Amniotic epithelial cell (primary cell): ENCODE data around the gene TBX1.
"Not testable (repeated sequence)": the region's sequence is repeated elsewhere in the genome, so short reads cannot be mapped to it uniquely, and the experiment has no call there.

Source experiments
- DNase-seq: peaks from one replicate; pipeline ENCODE4 v3.0.0-alpha.2; 2010; ENCODE audit warnings: low read depth

TBX1 gene

DNA sequence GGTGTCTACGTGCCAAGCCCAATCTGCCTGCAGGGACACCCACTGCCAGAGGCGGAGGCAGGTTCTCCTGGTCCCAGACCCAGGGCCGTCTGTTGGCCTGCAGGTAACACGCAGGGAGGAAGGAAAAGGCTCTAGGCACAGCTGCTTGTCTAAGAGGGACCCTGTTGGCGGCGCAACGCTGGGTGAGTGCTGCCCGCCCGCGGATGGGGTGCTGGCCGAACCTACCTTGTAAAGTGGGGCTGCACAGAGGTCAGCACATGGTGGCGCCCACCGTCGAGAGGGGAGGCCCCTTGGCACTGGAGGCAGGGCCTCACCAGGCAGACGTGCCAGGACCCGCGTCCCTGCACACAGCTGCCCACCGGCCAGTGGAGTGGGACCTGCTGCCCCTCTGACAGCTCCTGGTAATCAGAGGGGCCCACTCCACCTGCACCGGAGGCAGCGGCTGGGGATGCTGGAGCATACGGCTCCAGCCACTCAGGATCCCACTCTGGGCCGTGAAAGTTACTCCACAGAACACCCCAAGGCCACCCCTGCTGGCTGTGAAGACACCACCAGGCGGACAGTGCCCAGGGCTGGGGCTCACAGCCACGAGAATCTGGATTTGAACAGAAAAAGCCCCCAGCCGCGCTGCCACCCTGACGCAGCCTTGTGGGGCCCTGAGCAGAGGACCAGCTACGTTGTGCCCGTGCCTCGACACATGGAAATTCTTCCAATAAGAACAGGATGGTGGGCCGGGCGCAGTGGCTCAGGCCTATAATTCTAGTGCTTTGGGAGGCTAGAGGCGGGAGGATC lies 24.0 kb downstream of the TBX1 start:
- no peak for DNase-seq

DNA sequence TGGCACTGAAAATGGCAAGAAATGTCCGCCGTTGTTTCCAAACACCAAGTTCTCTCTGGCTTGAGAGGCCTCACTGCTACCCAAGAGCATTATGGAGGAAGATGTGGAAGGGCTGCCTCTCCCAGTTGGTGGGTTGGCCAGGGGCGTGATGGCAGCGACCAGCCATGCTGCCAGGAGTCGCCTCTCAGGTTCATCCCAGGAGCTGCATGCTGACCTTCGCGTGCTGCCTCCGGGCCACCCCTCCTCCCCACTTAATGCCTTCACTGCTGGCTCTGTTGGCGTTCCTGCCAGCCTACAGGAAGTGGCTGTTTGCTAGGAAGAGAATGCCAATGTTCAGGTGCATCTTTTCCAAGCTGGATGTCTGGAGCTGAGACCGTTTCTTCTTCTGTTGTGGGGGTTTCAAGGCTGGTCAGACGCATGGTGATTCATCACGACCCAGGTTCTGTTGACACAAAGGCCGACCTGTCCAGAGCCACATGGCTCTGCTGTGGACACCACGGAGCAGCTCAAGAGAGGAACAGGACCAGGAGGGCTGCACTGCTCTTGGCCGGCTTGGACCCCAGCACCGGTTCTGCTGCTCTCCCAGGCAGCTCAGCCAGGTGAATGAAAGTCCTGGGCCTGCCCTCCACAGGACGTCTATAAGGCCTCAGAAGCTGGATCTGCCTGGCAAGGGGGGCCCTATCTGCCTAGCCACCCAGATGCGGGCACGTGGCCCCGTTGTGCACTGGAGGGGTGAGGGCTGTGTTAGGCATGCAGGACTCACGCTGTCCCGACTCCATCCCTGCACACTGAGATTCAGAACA lies 25.1 kb downstream of the TBX1 start:
- no peak for DNase-seq

DNA sequence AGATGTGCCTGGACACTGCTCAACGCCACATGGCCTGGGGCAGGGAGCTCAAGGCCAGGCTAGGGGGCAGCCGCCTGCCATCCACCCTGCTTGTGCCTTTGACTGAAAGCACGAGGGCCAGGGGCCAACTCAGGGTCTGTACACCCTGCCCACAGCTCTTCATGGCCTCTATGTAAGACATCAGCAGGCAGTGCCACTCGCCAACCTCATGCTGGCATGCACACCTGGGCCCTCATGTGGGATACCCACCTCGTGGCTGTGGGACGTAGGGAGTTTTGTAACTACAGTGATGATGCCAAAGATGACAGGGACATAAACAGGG lies 25.6 kb downstream of the TBX1 start:
- no peak for DNase-seq

DNA sequence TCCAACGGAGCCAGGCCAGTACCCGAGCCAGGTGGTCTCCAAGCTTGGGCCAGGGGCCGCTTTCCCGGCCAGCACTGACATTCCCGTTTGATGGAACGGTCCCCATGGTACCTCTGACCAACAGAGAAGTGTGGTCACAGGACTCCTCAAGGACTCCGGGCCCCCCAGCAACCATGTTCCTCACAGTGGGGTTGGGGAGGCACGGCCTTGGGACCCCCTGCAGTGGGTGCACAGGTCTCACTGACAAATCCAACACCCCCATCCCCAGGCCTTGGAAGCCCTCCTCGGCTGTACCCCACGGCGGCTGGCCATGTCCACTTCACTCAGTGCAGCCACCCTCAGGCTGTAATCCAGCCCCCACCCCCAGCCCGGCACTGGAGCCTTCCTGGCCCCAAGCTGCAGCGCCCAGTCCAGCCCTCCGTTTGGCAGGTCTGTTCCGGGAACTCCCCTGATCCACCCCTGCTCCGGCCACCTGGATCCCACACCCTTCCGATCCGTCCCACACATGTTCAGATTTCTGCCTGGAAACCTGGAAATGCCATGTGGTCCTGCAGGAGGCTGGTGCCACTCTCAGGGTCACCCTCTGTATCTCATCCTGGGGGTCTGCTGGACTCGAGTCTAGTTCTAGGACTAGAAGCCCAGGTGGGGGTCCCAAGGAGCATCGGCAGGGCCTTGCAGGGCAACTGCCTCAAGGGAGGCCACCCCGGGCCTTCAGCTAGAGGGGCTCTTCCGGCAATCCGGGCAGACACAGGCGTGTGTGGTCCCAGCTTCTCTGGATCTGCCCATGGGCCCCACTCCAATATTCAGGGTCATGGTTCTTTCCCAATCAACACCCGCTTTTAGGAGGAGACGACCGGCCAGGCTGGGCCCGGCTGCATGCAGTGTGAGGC lies 26.6 kb downstream of the TBX1 start:
- no peak for DNase-seq

DNA sequence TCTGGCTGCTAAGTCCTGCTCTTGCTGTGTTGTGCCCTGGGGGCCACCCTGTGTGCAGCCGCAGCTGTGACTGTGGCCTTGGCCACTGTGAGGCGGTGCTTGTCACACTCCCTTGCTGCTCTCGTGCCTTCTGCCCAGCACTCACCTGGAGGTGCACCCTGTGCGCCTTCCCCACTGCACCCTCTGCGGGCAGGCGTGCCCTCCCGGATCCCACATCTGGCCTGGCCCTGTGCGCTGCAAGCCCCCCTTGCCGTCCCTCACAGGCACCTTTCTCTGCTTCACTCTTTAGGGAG lies 27.2 kb downstream of the TBX1 start:
- no peak for DNase-seq

DNA sequence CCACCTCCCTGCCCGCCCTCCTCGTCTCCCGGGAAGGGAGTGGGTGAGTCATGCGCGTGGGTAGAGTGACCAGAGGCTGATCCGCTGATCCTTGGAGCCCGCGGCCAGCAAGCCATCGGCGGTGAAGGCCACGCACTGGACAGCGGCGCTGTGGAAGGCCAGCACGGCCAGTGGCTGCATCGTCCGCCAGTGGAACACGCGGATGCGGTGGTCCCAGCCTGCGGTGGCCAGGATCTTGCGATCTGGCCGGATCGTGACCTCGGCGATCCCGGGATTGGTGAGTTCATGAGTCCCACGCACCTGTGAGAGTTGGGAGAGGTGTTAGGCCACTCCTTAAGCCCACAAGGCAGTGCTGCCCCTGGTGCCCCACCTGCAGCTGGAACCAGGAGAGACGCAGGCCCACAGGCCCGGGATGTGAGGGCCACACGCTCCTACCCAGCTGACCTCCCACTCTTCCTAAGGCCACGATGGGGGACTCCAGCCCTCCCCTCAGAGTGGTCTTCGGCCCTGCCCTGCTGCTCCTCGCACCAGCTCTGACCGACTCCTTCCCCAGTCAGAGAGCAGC lies 28.2 kb downstream of the TBX1 start:
- DNase-seq: no peak

DNA sequence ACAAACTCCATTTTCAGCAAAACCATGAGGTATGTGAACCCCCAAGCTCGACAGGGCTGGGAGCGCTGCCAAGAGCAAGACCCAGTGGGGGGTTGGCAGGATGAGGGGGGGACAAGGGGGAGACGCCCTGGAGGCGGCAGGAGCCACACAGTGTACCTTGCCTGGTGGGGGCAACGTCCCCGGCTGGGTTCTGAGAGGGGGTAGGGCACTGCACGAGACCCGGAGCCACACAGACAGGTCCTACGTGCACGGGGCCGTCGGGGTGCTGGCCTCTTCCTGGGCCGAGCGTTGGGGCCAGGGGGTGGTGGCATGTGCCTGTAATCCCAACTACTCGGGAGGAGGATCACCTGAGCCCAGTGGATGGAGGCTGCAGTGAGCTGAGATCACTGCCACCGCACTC lies 28.8 kb downstream of the TBX1 start:
- no peak for DNase-seq

DNA sequence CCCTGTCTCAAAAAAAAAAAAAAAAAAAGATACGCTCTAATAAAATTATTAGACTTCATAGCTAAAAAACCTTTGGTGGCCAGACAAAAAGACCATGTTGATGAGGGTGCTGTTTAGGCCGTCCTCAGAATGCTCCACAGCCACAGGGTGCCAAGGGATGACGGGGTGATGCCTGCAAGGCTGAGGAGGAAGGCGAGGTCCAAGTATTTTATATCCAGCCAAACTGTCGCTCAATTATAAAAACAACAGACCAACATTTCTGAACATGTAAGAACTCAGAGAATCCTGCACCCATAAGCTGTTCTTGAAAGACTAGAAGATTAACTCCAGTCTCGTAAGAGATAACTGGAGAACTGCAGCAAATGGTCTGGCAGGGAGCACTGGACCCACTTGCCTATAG lies 29.2 kb downstream of the TBX1 start:
- no peak for DNase-seq

DNA sequence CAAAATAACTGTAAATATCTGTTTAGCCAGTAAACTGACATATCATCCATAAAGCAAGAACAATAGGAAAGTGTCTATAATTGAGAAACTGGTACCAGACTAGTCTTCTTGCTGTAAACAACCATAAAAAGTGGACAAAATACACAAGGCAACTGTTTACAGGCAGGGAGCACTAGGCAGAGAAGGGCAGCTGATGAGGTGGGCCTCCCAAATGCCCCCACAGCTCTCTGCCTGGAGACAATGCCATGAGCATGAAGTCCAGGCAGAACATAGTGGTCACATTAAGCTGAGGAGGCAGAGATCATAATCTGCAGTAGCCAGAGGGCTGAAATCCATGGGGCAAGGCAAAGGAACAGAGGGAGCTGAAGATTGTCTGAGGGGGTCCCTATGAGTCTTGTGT lies 30.7 kb downstream of the TBX1 start:
- no peak for DNase-seq

DNA sequence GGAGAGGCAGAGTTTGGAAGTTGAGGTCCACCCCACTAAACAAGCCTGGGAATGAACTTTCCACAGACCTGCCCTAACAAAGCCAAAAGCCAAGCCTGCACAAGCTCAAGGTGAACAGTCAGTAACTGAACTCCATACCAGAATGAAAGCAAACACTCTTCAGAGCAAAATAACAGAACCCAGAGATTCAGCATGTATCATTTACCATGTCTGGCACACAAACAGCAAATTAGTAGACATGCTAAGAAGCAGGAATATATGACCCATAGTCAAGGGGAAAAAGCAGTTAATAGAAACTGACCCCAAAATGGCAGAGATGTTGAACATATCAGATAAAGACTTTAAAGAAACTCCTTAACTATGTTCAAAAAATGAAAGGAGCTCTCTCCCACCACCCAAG lies 31.3 kb downstream of the TBX1 start:
- DNase-seq: no peak

DNA sequence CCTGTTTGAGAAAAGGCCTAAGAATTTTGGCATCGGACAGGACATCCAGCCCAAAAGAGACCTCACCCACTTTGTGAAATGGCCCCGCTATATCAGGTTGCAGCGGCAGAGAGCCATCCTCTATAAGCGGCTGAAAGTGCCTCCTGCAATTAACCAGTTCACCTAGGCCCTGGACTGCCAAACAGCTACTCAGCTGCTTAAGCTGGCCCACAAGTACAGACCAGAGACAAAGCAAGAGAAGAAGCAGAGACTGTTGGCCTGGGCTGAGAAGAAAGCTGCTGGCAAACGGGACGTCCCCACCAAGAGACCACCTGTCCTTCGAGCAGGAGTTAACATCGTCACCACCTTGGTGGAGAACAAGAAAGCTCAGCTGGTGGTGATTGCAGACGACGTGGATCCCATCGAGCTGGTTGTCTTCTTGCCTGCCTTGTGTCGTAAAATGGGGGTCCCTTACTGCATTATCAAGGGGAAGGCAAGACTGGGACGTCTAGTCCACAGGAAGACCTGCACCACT lies 31.9 kb downstream of the TBX1 start:
- DNase-seq: not testable (repeated sequence)

DNA sequence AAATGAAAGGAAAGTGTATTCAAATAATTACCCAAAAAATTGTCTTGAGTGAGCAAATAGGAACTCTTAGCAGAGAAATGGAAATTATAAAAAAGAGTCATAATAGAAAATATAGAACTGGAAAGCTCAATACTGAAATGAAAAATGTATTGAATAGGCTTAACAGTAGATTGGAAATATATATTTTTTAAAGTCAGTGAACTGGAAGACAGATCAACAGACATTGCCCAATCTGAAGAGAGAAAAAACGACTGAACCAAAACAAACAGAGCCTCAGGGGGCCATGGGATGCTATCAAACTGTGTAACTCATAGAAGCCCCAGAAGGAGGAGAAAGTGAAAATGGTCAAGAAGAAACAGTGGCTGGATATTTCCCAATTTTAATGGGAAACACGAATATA lies 32.6 kb downstream of the TBX1 start:
- no peak for DNase-seq

DNA sequence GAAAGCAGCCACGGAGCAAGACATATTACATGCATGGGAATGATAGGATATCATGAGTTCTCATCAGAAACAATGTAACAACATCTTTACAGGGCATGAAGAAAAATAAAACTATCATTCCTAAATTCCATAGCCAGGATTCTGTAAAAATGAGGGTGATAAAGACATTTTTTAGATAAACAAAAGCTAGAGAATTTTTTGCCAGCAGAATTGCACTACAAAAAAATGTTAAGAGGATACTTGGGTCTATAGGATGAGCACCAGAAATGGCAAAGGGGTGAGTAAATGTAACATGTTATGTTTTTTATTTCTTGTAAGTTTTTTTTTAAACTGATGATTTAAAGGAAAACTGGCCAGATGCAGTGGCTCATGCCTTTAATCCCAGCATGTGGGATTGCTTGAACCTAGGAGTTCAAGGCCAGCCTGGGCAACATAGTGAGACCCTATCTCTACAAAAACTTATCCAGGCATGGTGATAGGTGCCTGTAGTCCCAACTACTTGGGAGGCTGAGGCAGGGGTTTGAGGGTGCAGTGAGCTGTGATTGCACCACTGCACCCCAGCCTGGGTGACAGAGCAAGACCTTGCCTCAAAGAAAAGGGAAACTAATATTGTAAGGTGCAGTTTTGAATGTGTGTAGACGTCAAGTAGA lies 33.2 kb downstream of the TBX1 start:
- DNase-seq: no peak

DNA sequence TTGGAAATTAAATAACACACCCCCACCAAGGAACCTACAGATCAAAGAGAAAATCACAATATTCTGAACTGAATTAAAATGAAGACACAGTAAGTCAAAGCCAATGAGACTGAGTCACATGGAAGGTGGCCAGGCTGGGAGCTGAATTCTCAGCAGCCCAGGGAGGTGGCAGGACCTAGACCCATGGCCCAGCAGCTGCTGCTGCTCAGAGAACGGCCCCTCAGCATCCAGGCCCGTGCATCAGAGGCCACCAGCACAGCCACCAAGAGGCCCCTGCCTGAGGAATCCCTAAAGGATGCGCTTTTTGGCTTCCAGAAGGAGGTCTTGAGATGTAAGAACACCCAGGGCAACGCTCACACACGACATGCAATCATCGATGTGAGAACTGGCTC lies 35.0 kb downstream of the TBX1 start:
- DNase-seq: no peak

DNA sequence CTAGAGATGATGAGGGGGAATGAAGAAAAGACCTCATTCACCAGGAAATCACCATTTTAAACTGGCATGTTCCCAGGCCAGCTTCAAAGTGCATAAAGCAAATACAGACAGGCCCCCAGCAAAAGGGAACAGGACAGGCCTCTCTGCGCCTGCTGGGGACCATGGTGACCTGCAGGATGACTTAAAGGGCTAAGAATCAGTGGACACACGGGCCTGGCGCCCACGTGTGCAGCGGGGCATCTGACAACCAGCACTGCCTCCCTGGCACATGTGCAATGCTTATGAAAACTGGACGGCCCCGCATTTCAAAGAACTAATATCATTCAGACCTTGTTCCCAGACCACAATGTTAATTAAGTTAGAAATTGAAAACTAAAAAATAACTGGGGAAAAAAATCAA lies 35.6 kb downstream of the TBX1 start:
- DNase-seq: no peak

DNA sequence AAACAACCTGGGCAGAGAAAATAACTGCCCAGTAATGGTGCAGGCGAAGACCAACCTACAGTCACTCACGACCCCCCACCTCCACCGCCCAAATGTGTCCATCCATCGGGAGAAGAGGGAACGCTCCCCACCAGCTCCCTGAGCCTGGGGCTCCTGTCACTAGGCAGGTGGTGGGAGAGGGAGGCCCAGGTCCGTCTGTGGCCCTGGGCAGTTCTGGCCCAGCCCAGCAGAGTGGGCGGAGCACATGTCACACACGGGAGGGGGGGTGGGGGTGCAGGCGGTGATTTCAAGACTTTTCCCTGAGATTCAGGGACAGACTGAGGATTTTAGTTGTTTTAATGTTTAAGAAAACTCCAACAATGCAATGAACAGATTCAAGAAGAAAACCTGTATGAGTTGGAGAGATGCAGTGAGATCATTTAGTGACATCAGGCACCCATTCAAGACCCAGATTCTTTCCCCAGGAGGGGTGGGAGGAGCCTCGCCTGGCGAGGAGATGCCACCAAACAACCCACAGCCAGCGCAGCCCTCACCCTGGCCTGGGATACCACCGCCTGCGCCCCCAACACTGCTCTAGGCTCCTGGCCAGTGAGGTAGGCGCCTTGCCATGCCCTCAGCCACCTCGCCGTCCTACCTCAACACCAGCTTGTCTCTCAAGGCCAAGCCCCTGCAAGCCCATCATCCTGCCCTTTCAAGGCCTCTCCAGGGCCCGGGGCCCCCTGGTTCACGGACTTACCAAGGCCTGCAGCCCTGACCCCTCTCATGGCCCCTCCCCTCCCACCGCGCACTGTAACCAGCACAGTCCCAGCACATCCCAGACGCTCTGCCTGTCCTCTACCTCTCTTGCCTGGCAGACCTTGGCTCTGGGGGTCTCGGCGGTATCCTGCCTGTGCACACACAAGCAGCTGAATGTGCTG lies 36.8 kb downstream of the TBX1 start:
- no peak for DNase-seq

DNA sequence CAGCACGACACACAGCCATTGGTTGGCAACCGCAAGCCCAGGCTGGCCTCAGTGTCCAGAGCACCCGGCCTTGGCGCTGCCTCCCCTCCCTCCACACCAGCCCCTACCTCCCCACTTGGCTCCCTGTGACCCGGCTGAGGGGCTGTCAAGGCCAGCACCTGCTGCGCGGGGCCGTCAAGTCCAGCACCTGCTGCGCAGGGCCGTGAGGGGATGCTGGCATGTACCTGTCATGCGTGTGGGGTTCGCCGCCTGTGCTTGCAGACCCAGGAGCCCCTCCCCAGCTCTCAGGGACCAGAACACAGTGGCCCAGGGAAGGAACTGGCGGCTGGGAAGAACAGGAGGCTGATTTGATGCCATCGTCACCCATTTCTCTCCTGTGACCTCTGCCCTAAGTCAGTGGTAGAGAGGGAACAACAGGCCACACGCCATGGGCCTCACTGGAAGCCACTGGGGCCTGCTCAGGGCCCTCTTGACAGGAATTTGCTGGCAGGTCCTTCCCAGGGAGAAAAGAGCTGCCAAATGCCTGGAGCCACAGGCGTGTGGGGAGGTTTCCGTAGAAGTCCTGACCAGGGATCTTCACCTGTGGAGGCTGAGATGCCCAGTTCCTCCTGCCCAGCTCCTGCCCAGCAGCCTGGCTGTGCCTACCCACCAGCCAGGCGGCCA lies 37.6 kb downstream of the TBX1 start:
- DNase-seq: no peak

DNA sequence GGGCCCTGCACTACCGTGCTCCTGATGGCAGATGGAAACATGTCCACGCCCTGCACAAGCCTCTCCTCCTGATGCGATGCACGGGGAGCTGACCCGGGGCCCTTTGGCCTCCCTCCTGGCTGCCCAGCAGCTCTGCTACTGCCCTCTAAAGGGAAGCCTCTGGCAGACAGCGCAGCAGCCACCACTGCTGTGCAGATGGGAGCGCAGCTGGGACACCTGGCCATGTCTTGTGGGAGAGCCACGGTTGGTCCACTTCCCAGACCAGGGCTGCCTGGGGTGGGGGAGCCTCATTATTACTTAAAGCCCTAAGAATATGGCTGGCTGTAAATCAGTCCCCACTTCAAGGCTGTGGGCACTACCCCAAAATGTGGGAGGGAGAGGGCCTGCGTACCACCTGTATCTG lies 38.3 kb downstream of the TBX1 start:
- DNase-seq: no peak

DNA sequence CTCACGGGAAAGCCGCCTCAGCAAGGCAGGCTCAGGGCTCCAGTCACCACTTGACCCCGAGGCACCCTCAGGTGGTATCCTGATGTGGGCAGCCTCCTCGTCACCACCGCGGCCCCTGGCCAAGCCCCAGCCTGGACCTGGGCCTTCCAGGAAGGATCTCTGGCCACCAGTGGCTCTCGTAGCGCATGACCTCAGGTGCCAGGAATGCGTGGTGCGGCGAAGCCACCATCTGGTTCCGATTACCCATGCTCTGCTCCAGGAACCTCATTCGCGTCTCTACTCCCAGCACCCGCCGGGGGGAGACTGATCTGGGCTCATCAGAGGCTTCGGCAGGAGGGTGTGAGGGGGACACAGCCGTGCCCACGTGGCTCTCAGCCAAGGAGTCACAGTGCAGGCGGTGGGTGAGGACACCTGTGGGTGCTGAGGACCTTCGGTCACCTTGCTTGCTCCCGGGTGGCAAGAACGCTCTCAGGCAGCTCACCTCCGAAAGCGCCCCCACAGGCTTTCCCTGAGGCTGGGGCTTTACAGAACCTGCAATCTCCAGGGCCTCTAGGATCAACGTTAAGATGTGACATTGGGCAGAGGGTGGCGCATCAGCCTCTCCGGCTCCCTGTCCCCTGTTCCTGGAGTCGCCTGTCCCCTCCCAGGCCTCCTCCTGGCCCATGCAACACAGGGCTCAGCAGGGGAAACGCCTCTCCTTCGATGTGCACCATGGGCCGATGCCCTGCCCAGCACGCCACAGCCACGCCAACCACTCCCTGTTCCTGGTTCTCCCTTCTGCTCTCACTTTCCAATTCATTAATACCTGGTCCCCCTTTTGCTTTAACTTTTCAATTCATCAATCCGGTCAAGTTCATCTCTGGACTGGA lies 39.0 kb downstream of the TBX1 start:
- DNase-seq: no peak
